Neural crest cell (in vitro differentiated cells): Measurements from ENCODE around the gene RPS6KA3. TPM values are rescaled to one million over a fixed set of nuclear protein-coding genes. Genes with fewer than 3 reads are reported as not detected.
A peak's percentile ranks its signal among the peaks of the same experiment; 100 is the strongest.

Experiments used
- DNase-seq: peaks from one replicate; pipeline ENCODE4 v3.0.0; 2021; ENCODE audit warnings: low read depth, mixed read lengths, low spot score
- H3K27ac Mint-ChIP-seq: one replicate; pipeline ENCODE4 v1.8.0; 2021; ENCODE audit warnings: mild to moderate bottlenecking, mixed read lengths; ENCODE audit not compliant: unreplicated experiment
- H3K27me3 Mint-ChIP-seq: 2 replicates; pipeline ENCODE4 v1.8.0; 2021; ENCODE audit warnings: low read depth, mild to moderate bottlenecking, mixed read lengths
- H3K36me3 Mint-ChIP-seq: 2 replicates; pipeline ENCODE4 v1.8.0; 2021; ENCODE audit warnings: low read depth, mild to moderate bottlenecking, mixed read lengths
- H3K4me1 Mint-ChIP-seq: 2 replicates; pipeline ENCODE4 v1.8.0; 2021; ENCODE audit warnings: mixed read lengths
- H3K4me3 Mint-ChIP-seq: one replicate; pipeline ENCODE4 v1.8.0; 2021; ENCODE audit warnings: mild to moderate bottlenecking, mixed read lengths
- H3K9me3 Mint-ChIP-seq: 2 replicates; pipeline ENCODE4 v1.8.0; 2021; ENCODE audit warnings: mixed read lengths
- total RNA-seq: library from RNA; stranded (reverse); gene quantifications from 2 replicates; pipeline ENCODE4 v1.2.1, GENCODE V29; 2021
- TF ChIP-seq, protein P1 (sequence below): fragments of 200-600 bp; sonication (generic); conservative IDR thresholded peaks from 2 replicates; pipeline ENCODE4 v1.5.0; 2021; ENCODE audit warnings: antibody characterized with exemption, mild to moderate bottlenecking

Gene RPS6KA3
- total RNA-seq, 1 donor from 2014 or later = 26.0 TPM

DNA sequence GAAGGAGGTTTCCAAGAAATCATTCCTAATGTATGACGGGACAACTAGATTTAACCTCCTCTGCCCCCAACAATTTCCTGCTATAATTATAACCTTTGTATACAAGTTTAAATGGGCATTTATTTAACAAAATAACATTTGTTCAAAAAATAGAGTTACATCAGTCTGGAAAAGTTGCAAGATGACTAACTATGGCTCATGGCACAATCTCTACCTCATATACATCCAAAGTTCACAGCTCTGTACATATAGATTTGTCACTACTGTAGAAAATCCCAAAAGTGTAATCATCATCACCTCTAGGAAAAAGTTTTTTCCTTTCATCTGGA, 3.8 kb upstream of the RPS6KA3 start:
- TF ChIP-seq, protein P1, sequence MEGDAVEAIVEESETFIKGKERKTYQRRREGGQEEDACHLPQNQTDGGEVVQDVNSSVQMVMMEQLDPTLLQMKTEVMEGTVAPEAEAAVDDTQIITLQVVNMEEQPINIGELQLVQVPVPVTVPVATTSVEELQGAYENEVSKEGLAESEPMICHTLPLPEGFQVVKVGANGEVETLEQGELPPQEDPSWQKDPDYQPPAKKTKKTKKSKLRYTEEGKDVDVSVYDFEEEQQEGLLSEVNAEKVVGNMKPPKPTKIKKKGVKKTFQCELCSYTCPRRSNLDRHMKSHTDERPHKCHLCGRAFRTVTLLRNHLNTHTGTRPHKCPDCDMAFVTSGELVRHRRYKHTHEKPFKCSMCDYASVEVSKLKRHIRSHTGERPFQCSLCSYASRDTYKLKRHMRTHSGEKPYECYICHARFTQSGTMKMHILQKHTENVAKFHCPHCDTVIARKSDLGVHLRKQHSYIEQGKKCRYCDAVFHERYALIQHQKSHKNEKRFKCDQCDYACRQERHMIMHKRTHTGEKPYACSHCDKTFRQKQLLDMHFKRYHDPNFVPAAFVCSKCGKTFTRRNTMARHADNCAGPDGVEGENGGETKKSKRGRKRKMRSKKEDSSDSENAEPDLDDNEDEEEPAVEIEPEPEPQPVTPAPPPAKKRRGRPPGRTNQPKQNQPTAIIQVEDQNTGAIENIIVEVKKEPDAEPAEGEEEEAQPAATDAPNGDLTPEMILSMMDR = no peak
- Mint-ChIP-seq H3K27me3 (peaks cover 23% of the 10 kb centered on the region), H3K36me3 (peaks cover under 1% of the 10 kb centered on the region), H3K4me1 (peaks cover 4% of the 10 kb centered on the region), H3K4me3 (peak overlapping the region; percentile 38), H3K9me3 (no peaks in the 10 kb centered on the region), H3K27ac (no peak overlapping the region)
- DNase-seq = no peak

DNA sequence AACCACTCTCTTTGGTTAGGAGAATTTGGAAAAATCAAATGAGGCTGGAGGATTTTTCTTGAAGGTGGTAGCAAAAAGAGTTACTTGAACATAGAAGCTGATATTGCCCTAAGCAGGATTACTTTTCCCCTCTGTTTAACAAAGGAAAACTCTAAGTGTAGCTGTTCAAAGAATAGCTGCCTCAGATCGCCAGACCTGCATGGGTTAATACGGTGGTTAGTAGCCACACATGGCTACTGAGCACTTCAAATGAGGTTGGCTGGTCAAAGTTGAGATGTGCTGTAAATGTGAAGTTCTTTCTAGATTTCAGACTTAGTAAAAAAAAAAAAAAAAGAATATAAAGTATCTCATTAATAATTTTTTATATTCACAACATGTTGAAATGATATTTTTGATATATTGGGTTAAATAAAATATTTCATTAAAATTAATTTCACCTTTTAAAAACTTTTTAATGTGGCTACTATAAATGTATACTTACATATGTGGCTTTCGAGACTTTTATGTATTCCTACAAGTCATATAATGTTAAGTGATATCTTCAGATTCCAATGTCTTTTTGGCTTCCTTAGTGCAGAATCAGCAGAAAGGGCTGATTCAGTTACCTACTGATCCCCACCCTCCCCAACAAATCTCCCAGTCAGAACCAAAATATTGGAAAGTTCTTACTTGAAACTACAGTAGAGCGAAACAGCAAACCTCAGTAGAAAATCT, 3.3 kb upstream of the RPS6KA3 start:
- TF ChIP-seq, protein P1 = no peak
- DNase-seq = no peak
- Mint-ChIP-seq H3K9me3 (no peaks in the 10 kb centered on the region), H3K27me3 (peaks cover 23% of the 10 kb centered on the region), H3K36me3 (no peaks in the 10 kb centered on the region), H3K4me1 (peaks cover 8% of the 10 kb centered on the region), H3K27ac (no peak overlapping the region), H3K4me3 (peak overlapping the region; percentile 44)

DNA sequence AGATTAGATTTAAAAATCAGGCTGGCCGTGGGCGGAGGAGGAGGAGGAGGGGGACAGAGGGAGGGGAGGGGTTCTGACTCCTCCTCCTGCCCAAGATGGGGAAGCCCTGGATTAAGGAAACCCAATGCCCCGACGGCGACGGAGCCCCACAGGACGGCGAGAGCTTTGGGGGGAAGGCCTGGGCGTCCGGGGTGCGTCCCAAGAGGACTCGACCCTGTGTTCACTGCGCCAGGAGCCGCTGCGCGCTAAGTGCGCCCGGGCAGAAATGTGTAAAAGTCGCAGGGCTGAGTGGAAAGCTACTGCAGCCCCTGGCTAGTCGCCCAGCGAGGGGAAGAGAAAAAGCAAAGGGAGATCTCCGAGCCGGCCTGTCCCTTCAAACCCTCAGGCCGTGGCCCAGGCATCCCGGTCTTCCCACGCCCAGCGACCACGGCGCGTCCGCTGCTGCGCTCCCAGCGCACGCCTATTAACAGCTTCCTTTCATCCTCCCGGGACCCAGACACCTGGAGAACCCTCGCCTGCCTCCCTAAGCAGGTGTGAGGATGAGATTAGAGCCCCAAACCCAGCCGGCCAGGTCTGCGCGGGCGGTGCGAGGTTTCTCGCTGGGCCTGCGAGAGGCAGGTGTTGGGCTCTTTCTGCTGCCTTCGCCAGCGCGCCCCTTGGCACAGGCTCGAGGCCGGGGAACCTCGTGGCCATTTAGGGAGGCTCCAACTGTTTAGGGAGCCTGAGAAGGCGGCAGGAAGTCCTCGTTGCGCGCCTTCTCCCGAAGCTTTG, 1.4 kb upstream of the RPS6KA3 start:
- no peak overlapping the region for H3K27ac Mint-ChIP-seq
- TF ChIP-seq, protein P1 = no peak

DNA sequence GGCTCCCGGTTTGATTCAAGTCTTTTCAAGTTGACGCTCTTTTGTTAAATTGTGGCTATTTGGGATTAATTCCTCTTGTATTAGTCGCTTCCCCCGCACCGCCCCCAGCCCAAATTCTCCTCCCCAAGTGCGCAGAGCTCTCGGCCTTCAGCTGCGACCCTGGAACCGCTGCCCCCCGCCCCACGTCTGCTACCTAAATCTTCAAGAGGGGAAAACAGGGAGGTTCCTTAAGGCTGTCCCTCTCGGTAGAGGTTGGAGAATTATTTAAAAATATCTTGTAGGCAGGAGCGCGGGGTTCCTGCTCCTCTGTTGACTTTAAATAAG, 860 bp upstream of the RPS6KA3 start:
- H3K4me1 Mint-ChIP-seq = peaks cover 21% of the 10 kb centered on the region
- no peak for DNase-seq
- peak overlapping the region; percentile 94 for H3K4me3 Mint-ChIP-seq
- H3K9me3 Mint-ChIP-seq = no peaks in the 10 kb centered on the region
- TF ChIP-seq, protein P1 = no peak
- H3K27me3 Mint-ChIP-seq = peaks cover 23% of the 10 kb centered on the region
- no peak overlapping the region for H3K27ac Mint-ChIP-seq
- H3K36me3 Mint-ChIP-seq = no peaks in the 10 kb centered on the region

More for the DNA sequence above, 1.4 kb upstream of the RPS6KA3 start:
- DNase-seq = peak; percentile 6
- peak overlapping the region; percentile 94 for H3K4me3 Mint-ChIP-seq
- peaks cover 19% of the 10 kb centered on the region for H3K4me1 Mint-ChIP-seq
- H3K36me3 Mint-ChIP-seq = no peaks in the 10 kb centered on the region
- no peaks in the 10 kb centered on the region for H3K9me3 Mint-ChIP-seq
- H3K27me3 Mint-ChIP-seq = peaks cover 23% of the 10 kb centered on the region

DNA sequence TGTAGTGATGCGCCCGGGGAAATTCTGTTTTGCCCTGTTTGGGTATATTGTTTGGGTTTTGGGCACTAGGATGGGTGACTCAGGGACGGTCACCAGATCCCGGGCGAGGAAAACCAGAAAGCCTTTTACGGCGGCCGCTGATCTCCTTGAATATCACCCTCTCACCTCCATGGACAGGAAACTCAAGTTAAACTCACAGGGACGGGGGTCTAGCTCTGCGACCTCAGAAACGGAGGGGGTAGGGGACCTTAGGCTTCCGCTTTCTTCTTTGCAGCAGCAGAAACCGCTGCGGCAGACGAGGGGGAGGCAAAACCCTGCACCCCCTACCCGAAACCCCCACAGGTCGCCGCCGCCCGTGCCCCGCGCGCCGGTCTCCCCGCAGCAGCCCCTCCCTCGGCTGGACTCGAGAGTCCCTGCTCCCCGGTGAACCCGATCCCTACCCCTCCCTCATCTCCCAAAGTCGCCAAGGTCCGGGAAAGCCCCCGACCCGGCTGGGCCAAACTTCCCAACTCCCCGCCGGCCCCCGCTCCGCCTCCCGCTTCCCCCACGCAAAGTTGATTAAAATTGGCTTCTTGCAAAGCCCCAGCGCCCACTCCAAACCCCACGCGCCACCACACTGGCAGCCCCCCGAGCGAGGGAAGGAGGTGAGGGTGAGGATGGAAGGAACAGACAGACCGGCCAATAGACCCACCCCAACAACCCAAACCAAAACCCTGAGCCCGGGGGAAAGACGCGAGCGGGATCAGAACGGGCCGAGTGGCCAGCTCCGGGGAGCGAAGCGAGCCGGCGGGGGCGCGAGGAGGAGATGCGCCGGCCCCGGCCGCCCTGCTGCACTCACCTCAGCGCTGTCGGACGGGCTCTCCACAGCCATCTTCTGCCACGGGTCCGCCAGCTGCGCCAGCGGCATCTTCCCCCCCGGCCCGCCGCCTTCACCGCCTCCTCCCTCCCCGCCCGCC, 705 bp downstream of the RPS6KA3 start:
- no peaks in the 10 kb centered on the region for H3K9me3 Mint-ChIP-seq
- DNase-seq = peak; percentile 2
- H3K4me3 Mint-ChIP-seq = peak overlapping the region; percentile 98
- no peaks in the 10 kb centered on the region for H3K36me3 Mint-ChIP-seq
- TF ChIP-seq, protein P1 = no peak
- peaks cover 23% of the 10 kb centered on the region for H3K27me3 Mint-ChIP-seq
- peaks cover 17% of the 10 kb centered on the region for H3K4me1 Mint-ChIP-seq
- peak overlapping the region; percentile 88 for H3K27ac Mint-ChIP-seq
